HFFc6 (cell line): ENCODE data around the gene PKLR. TPM values are rescaled to one million over a fixed set of nuclear protein-coding genes. Genes with fewer than 3 reads are reported as not detected.
"Not testable (repeated sequence)": the region's sequence is repeated elsewhere in the genome, so short reads cannot be mapped to it uniquely, and the experiment has no call there.

Source experiments
- DNase-seq: peaks from one replicate; pipeline ENCODE4 v3.0.0-alpha.2; 2018
- H3K27ac Mint-ChIP-seq: 2 replicates; pipeline ENCODE4 v1.8.0; 2020; ENCODE audit warnings: mild to moderate bottlenecking, mixed read lengths
- H3K27me3 Mint-ChIP-seq: 2 replicates; pipeline ENCODE4 v1.8.0; 2021; ENCODE audit warnings: mild to moderate bottlenecking, moderate library complexity, mixed read lengths; ENCODE audit not compliant: insufficient read depth
- H3K36me3 Mint-ChIP-seq: 2 replicates; pipeline ENCODE4 v1.8.0; 2021; ENCODE audit warnings: low read depth, mixed read lengths
- H3K4me1 Mint-ChIP-seq: 2 replicates; pipeline ENCODE4 v1.8.0; 2020; ENCODE audit warnings: low read depth, mixed read lengths
- H3K4me3 Mint-ChIP-seq: 2 replicates; pipeline ENCODE4 v1.8.0; 2020; ENCODE audit warnings: mild to moderate bottlenecking, moderate library complexity, mixed read lengths
- H3K9me3 Mint-ChIP-seq: 2 replicates; pipeline ENCODE4 v1.8.0; 2020; ENCODE audit warnings: mild to moderate bottlenecking, mixed read lengths
- total RNA-seq, 6 experiments: library from RNA; stranded (reverse); fragmentation: NEBNext Ultra II Directional; extraction: Animal tissue kit (Norgen Biotek cat#: 25700); gene quantifications; 2 replicates in 1 of 6; 3 replicates in 5 of 6; pipeline ENCODE4 v1.2.3, GENCODE V29; 2021
- TF ChIP-seq, protein P1 (sequence below): fragments of 200-600 bp; sonication (generic); IDR thresholded peaks from 2 replicates; pipeline ENCODE4 v1.5.0; 2021; ENCODE audit warnings: antibody characterized with exemption, mild to moderate bottlenecking

PKLR gene
- total RNA-seq, 6 experiments from 2014 or later = not detected

GRCh38 chr1:155251566-155251965, 49.7 kb downstream of the PKLR start:
- H3K9me3 Mint-ChIP-seq = no peaks in the 10 kb centered on the region
- no peak overlapping the region for H3K27ac Mint-ChIP-seq
- peaks cover 39% of the 10 kb centered on the region for H3K4me1 Mint-ChIP-seq
- peaks cover 2% of the 10 kb centered on the region for H3K27me3 Mint-ChIP-seq
- H3K36me3 Mint-ChIP-seq = peaks cover 3% of the 10 kb centered on the region
- no peak overlapping the region for H3K4me3 Mint-ChIP-seq
- TF ChIP-seq, protein P1, sequence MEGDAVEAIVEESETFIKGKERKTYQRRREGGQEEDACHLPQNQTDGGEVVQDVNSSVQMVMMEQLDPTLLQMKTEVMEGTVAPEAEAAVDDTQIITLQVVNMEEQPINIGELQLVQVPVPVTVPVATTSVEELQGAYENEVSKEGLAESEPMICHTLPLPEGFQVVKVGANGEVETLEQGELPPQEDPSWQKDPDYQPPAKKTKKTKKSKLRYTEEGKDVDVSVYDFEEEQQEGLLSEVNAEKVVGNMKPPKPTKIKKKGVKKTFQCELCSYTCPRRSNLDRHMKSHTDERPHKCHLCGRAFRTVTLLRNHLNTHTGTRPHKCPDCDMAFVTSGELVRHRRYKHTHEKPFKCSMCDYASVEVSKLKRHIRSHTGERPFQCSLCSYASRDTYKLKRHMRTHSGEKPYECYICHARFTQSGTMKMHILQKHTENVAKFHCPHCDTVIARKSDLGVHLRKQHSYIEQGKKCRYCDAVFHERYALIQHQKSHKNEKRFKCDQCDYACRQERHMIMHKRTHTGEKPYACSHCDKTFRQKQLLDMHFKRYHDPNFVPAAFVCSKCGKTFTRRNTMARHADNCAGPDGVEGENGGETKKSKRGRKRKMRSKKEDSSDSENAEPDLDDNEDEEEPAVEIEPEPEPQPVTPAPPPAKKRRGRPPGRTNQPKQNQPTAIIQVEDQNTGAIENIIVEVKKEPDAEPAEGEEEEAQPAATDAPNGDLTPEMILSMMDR = no peak
- DNase-seq = no peak

DNA sequence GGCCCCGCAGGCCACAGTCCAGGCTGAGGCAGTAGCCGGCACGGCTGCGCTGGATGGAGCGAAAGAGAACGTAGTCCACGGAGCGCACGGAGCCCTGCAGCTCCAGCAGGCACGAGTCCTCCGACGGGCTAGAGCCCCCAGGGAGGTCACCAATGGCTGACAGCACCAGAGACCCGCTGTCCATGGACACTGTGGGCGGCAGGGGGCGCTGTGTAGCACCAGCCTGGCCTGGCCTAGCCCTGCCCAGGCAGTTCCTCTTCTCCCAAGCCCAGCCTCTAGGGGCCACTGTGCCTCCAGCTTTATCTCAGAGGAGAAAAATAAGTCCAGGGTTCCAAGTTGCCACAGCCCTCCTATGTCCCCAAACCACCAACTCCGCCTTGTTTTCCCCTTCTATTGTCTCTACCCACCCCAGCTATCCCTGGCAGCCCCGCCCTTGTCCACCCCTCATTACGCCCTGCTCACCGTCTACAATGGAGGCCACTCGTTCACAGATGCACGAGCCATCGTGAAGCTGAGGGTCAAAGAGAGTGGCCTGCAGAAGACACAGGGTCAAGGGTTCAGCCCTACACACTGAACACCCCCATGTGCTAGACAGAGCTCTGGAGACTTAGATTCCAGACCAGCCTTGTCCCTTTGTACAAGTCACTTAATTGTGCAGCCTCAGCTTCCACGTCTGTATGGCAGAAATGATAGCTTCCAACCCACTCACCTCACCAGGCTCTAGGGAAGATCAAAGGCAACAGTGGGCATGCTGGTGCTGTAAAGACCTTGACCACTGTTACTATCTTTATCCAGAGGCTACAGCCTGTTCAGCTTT, 50.4 kb downstream of the PKLR start:
- Mint-ChIP-seq H3K27me3 (peaks cover 2% of the 10 kb centered on the region), H3K36me3 (peaks cover 10% of the 10 kb centered on the region), H3K27ac (peak overlapping the region; percentile 32), H3K4me3 (no peak overlapping the region), H3K9me3 (no peaks in the 10 kb centered on the region), H3K4me1 (peaks cover 32% of the 10 kb centered on the region)
- DNase-seq = peak; percentile 84
- TF ChIP-seq, protein P1 = peak; percentile 100

GRCh38 chr1:155250246-155250632, 51.0 kb downstream of the PKLR start:
- Mint-ChIP-seq H3K27me3 (peaks cover 2% of the 10 kb centered on the region), H3K4me1 (peaks cover 34% of the 10 kb centered on the region), H3K9me3 (no peaks in the 10 kb centered on the region), H3K36me3 (peaks cover 12% of the 10 kb centered on the region), H3K27ac (no peak overlapping the region), H3K4me3 (no peak overlapping the region)
- DNase-seq = no peak
- TF ChIP-seq, protein P1 = no peak

DNA sequence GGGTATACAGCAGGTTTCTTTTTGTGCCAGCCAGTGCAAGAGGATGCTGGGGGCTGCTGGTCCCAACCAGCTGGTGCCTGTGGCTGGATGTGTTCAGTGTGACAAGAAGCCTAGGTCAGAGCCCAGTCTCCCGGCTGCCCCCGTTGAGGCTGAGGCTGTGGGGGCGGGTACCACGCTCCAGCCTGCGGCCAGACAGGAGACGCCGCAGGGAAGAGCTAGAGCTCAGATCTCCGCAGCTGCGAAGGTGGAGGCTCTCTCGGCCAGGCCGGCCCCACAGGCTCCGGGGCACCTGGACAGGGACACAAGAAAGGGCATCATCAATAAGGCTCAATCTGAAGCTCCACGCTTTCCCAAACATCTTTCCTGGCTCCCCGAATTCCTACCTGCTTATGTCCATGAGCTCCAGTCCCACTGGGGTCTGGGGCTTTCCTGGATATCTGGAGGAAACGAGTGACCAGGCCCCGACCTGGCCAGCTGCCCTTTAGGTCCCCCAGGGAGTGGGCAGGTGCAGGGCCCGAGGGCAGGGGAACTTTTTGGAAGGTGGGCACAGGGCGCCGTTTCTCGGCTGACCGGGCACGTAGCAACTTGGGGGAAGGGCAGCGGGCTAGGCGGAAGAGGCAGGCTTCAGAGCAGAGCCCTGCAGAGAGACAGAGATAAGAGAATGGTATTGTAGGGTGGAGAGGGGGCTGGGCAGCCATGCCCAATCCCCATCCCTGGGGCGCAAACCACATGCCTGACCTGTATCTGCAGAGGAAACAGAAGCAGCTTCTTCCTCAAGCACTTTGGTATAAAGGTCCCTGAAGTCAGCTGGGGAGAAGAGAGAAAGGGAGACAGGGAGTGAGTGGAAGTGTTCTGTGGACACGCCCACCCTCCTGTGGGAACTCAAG, 53.3 kb downstream of the PKLR start:
- TF ChIP-seq, protein P1 = no peak
- Mint-ChIP-seq H3K4me1 (peaks cover 32% of the 10 kb centered on the region), H3K9me3 (no peaks in the 10 kb centered on the region; the same call in 1 of the 2 replicates), H3K36me3 (peaks cover 12% of the 10 kb centered on the region), H3K27me3 (peaks cover 7% of the 10 kb centered on the region), H3K27ac (no peak overlapping the region), H3K4me3 (no peak overlapping the region)
- no peak for DNase-seq

GRCh38 chr1:155246796-155247195, 54.4 kb downstream of the PKLR start:
- DNase-seq, H3K4me3 Mint-ChIP-seq, H3K9me3 Mint-ChIP-seq, H3K27me3 Mint-ChIP-seq, H3K27ac Mint-ChIP-seq: not testable (repeated sequence)
- Mint-ChIP-seq H3K36me3 (peaks cover 12% of the 10 kb centered on the region), H3K4me1 (peaks cover 36% of the 10 kb centered on the region)

GRCh38 chr1:155245163-155245524, 56.1 kb downstream of the PKLR start:
- H3K27ac Mint-ChIP-seq = peak overlapping the region; percentile 81
- H3K9me3 Mint-ChIP-seq = no peaks in the 10 kb centered on the region; the same call in 1 of the 2 replicates

More at GRCh38 chr1:155245163-155245524, 56.1 kb downstream of the PKLR start:
- Mint-ChIP-seq H3K36me3 (peaks cover 12% of the 10 kb centered on the region), H3K4me1 (peaks cover 42% of the 10 kb centered on the region), H3K4me3 (peak overlapping the region; percentile 96), H3K27me3 (peaks cover 5% of the 10 kb centered on the region)
- TF ChIP-seq, protein P1 = no peak
- DNase-seq = no peak
